ENCODE results near the gene SEBOX.
"Not testable (repeated sequence)": the region's sequence is repeated elsewhere in the genome, so short reads cannot be mapped to it uniquely, and the experiment has no call there.

SEBOX gene

GRCh38 chr17:28342313-28342712 is 22.7 kb downstream of the SEBOX start:
- H3K4me3 ChIP-seq (ENCODE audit: low read depth, low read length): no peak overlapping the region
- in situ Hi-C loops (cut with HindIII; ENCODE audit: low pct_ligation_motif_present, low sequenced_read_pairs): no loop called here
- TF ChIP-seq CTCF (IDR thresholded peaks at IDR 0.05; ENCODE audit: low read depth, low read length, missing control alignments): no peak

GRCh38 chr17:28341516-28341915 is 23.5 kb downstream of the SEBOX start:
- TF ChIP-seq CTCF (IDR thresholded peaks at IDR 0.05; ENCODE audit: low read depth, low read length, missing control alignments): no peak
- H3K4me3 ChIP-seq (ENCODE audit: low read depth, low read length): no peak overlapping the region
- no peaks in the 10 kb centered on the region for H3K27me3 ChIP-seq (replicated peaks)
- peaks cover 59% of the 10 kb centered on the region for H3K36me3 ChIP-seq (replicated peaks)
- no peak for DNase-seq
- in situ Hi-C loops (cut with HindIII; ENCODE audit: low pct_ligation_motif_present, low sequenced_read_pairs): no loop called here
- no peak overlapping the region for H3K27ac ChIP-seq

More at GRCh38 chr17:28342313-28342712, 22.7 kb downstream of the SEBOX start:
- Histone ChIP-seq H3K27me3 (replicated peaks) (no peaks in the 10 kb centered on the region), H3K27ac (no peak overlapping the region), H3K36me3 (replicated peaks) (peaks cover 61% of the 10 kb centered on the region)
- no peak for DNase-seq

GRCh38 chr17:28340374-28340773 is 24.6 kb downstream of the SEBOX start:
- no peak for TF ChIP-seq CTCF (IDR thresholded peaks at IDR 0.05; ENCODE audit: low read depth, low read length, missing control alignments)
- Histone ChIP-seq H3K36me3 (replicated peaks) (peaks cover 49% of the 10 kb centered on the region), H3K4me3 (ENCODE audit: low read depth, low read length) (no peak overlapping the region)

GRCh38 chr17:28339431-28339830 is 25.6 kb downstream of the SEBOX start:
- no peak for DNase-seq
- H3K27ac ChIP-seq: no peak overlapping the region
- no peak overlapping the region for H3K4me3 ChIP-seq (ENCODE audit: low read depth, low read length)
- peaks cover 44% of the 10 kb centered on the region for H3K36me3 ChIP-seq (replicated peaks)
- no peaks in the 10 kb centered on the region for H3K27me3 ChIP-seq (replicated peaks)
- TF ChIP-seq CTCF (IDR thresholded peaks at IDR 0.05; ENCODE audit: low read depth, low read length, missing control alignments): no peak
- in situ Hi-C loops (cut with HindIII; ENCODE audit: low pct_ligation_motif_present, low sequenced_read_pairs): no loop called here

More at GRCh38 chr17:28340374-28340773, 24.6 kb downstream of the SEBOX start:
- DNase-seq: no peak
- in situ Hi-C loops (cut with HindIII; ENCODE audit: low pct_ligation_motif_present, low sequenced_read_pairs): no loop called here
- Histone ChIP-seq H3K27me3 (replicated peaks) (no peaks in the 10 kb centered on the region), H3K27ac (no peak overlapping the region)

- DNase-seq; H3K4me3 ChIP-seq (ENCODE audit: low read depth, low read length); in situ Hi-C loops (cut with HindIII; ENCODE audit: low pct_ligation_motif_present, low sequenced_read_pairs); H3K27me3 ChIP-seq (replicated peaks): not testable (repeated sequence)
- H3K27ac ChIP-seq: peak overlapping the region; percentile 29
- H3K36me3 ChIP-seq (replicated peaks): peaks cover 39% of the 10 kb centered on the region
These were observed 26.2 kb downstream of the SEBOX start for GRCh38 chr17:28338769-28339212.

- in situ Hi-C loops (cut with HindIII; ENCODE audit: low pct_ligation_motif_present, low sequenced_read_pairs): no loop called here
- H3K36me3 ChIP-seq (replicated peaks): peaks cover 35% of the 10 kb centered on the region
- peak; percentile 38 for DNase-seq
- no peak overlapping the region for H3K4me3 ChIP-seq (ENCODE audit: low read depth, low read length)
- no peak for TF ChIP-seq CTCF (IDR thresholded peaks at IDR 0.05; ENCODE audit: low read depth, low read length, missing control alignments)
- H3K27me3 ChIP-seq (replicated peaks): no peaks in the 10 kb centered on the region
- peak overlapping the region; percentile 29 for H3K27ac ChIP-seq
These were observed 26.8 kb downstream of the SEBOX start for GRCh38 chr17:28338056-28338768.

All from brain microvascular endothelial cell (primary cell).